Smooth muscle cell (in vitro differentiated cells): ENCODE measurements around the gene CRIM1. TPM values are rescaled to one million over a fixed set of nuclear protein-coding genes. Genes with fewer than 3 reads are reported as not detected.
A peak's percentile ranks its signal among the peaks of the same experiment; 100 is the strongest.

Experiments
- DNase-seq: peaks from one replicate; lab custom pipeline; 2025; ENCODE audit not compliant: unreplicated experiment; lab: John Stamatoyannopoulos, UW
- H2AFZ ChIP-seq: fragments of 200-600 bp; sonication (generic); 2 replicates; pipeline ENCODE4 v1.6.0; 2016; ENCODE audit warnings: antibody characterized with exemption, low read depth, mild to moderate bottlenecking
- H3F3A ChIP-seq: fragments of 200-600 bp; sonication (generic); 2 replicates; pipeline ENCODE4 v1.6.0; 2017; ENCODE audit warnings: antibody characterized with exemption, low read depth
- H3K27ac ChIP-seq: fragments of 200-600 bp; sonication (generic); 2 replicates; pipeline ENCODE4 v1.5.1; 2016; ENCODE audit warnings: low read depth, mild to moderate bottlenecking
- H3K27me3 ChIP-seq: fragments of 200-600 bp; sonication (generic); 2 replicates; pipeline ENCODE4 v1.6.1; 2016; ENCODE audit warnings: low read depth, mild to moderate bottlenecking
- H3K36me3 ChIP-seq: fragments of 200-600 bp; sonication (generic); 2 replicates; pipeline ENCODE4 v1.5.1; 2016; ENCODE audit warnings: low read depth
- H3K4me1 ChIP-seq: fragments of 200-600 bp; sonication (generic); 2 replicates; pipeline ENCODE4 v1.5.1; 2016; ENCODE audit warnings: low read depth
- H3K4me2 ChIP-seq: fragments of 200-600 bp; sonication (generic); 2 replicates; pipeline ENCODE4 v1.6.0; 2016; ENCODE audit warnings: mild to moderate bottlenecking
- H3K4me3 ChIP-seq: fragments of 200-600 bp; sonication (generic); 2 replicates; pipeline ENCODE4 v1.5.1; 2016; ENCODE audit warnings: mild to moderate bottlenecking
- H3K79me2 ChIP-seq: fragments of 200-600 bp; sonication (generic); 2 replicates; pipeline ENCODE4 v1.6.0; 2016; ENCODE audit warnings: low read depth, mild to moderate bottlenecking
- H3K9ac ChIP-seq: fragments of 200-600 bp; sonication (generic); 2 replicates; pipeline ENCODE4 v1.6.0; 2016; ENCODE audit warnings: low read depth
- H3K9me3 ChIP-seq: fragments of 200-600 bp; sonication (generic); replicated peaks from 2 replicates; pipeline ENCODE4 v1.5.1; 2016; ENCODE audit warnings: low read depth
- H4K20me1 ChIP-seq: fragments of 200-600 bp; sonication (generic); 2 replicates; pipeline ENCODE4 v1.6.0; 2016; ENCODE audit warnings: low read depth
- CTCF ChIP-seq: fragments of 200-600 bp; sonication (generic); IDR thresholded peaks from 2 replicates; pipeline ENCODE4 v1.5.1; 2017; ENCODE audit warnings: borderline replicate concordance, mild to moderate bottlenecking, antibody characterized with exemption; ENCODE audit not compliant: insufficient read depth, poor library complexity, severe bottlenecking
- WGBS: methylation state at CpG from one replicate; pipeline ENCODE4 v1.1.7; 2016; ENCODE audit warnings: low lambda C conversion rate; 5-methylcytosine and 5-hydroxymethylcytosine counted together
- polyA plus RNA-seq: library from polyadenylated mRNA; unstranded; fragments of >200 nt; fragmentation: Nextera tagmentation; extraction: Ambion mirVana; gene quantifications from 2 replicates; pipeline ENCODE4 v1.2.1, GENCODE V29; 2016
- total RNA-seq: library from RNA; depleted of rRNA; stranded (reverse); fragments of >200 nt; gene quantifications from 2 replicates; pipeline ENCODE4 v1.2.3, GENCODE V29; 2014

Gene CRIM1
- total and polyA plus RNA-seq, 2 experiments from 2014 or later = 10.1 to 28.0 TPM

GRCh38 chr2:36458106-36458505, 102.5 kb downstream of the CRIM1 start:
- Histone ChIP-seq H3K4me3 (no peak overlapping the region), H2AFZ (no peak overlapping the region), H3K27me3 (no peaks in the 10 kb centered on the region), H3F3A (no peaks in the 10 kb centered on the region), H3K4me1 (peaks cover 15% of the 10 kb centered on the region), H3K36me3 (no peaks in the 10 kb centered on the region), H4K20me1 (no peaks in the 10 kb centered on the region), H3K79me2 (no peaks in the 10 kb centered on the region), H3K27ac (no peak overlapping the region), H3K9me3 (no peaks in the 10 kb centered on the region), H3K9ac (no peak overlapping the region), H3K4me2 (no peak overlapping the region)
- no peak for TF ChIP-seq CTCF
- DNase-seq = no peak
- WGBS = 95% methylated on average over 5 of the region's 5 CpGs

- WGBS = 69% methylated on average over 2 of the region's 2 CpGs
- peaks cover 15% of the 10 kb centered on the region for H3K4me1 ChIP-seq
- DNase-seq = no peak
Measured at GRCh38 chr2:36459725-36460137, 104.2 kb downstream of the CRIM1 start.

GRCh38 chr2:36461039-36461681, 105.6 kb downstream of the CRIM1 start:
- no peak for TF ChIP-seq CTCF
- no peaks in the 10 kb centered on the region for H3K79me2 ChIP-seq
- peaks cover 15% of the 10 kb centered on the region for H3K4me1 ChIP-seq
- peak overlapping the region; percentile 60 for H3K27ac ChIP-seq
- no peaks in the 10 kb centered on the region for H3K9me3 ChIP-seq
- DNase-seq = no peak
- H4K20me1 ChIP-seq = no peaks in the 10 kb centered on the region
- H3F3A ChIP-seq = no peaks in the 10 kb centered on the region
- H2AFZ ChIP-seq = no peak overlapping the region
- 17% methylated on average over 4 of the region's 4 CpGs for WGBS
- H3K4me3 ChIP-seq = no peak overlapping the region
- H3K4me2 ChIP-seq = peak overlapping the region; percentile 15
- no peaks in the 10 kb centered on the region for H3K27me3 ChIP-seq
- H3K9ac ChIP-seq = no peak overlapping the region
- no peaks in the 10 kb centered on the region for H3K36me3 ChIP-seq

More at GRCh38 chr2:36459725-36460137, 104.2 kb downstream of the CRIM1 start:
- no peak for TF ChIP-seq CTCF
- Histone ChIP-seq H4K20me1 (no peaks in the 10 kb centered on the region), H2AFZ (no peak overlapping the region), H3K4me2 (no peak overlapping the region), H3K36me3 (no peaks in the 10 kb centered on the region), H3K79me2 (no peaks in the 10 kb centered on the region), H3K4me3 (no peak overlapping the region), H3K9me3 (no peaks in the 10 kb centered on the region), H3K27me3 (no peaks in the 10 kb centered on the region), H3K9ac (no peak overlapping the region), H3F3A (no peaks in the 10 kb centered on the region), H3K27ac (no peak overlapping the region)
